ENCODE results near the gene CCDC50. TPM values are rescaled to one million over a fixed set of nuclear protein-coding genes. Genes with fewer than 3 reads are reported as not detected.

CCDC50 gene
- total RNA-seq, 1 experiment from 2014 or later: 106 TPM

DNA sequence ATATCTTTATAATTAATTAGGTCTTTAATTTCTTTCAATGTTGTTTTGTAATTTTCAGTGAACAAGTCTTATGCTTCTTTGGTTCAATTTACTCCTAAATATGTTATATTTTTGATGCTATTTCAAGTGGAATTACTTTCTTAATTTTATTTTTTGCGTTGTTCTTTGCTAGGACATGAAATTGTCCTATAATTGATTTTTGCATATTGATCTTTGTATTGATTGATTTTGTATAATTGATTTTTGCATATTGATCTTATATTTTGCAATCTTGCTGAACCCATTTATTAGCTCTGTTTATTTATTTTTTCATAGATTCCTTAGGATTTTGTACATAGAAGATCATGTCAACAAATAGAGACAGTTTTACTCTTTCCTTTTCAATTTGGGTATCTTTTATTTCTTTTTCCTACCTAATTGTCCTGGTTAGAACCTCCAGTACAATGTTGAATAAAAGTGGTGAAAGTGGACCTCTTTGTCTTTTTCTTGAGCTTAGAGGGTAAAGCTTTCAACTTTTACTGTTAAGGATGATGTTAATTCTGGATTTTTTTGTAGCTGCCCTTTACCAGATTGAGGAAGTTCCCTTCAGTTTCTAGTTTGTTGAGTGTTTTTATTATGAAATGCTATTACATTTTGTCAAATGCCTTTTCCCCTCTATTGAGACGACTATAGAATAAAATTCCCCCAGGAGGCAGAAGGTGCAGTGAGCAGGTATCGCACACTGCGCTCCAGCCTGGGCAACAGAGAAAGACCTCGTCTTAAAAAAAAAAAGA, 36.8 kb upstream of the CCDC50 start:
- no peak overlapping the region for H3K4me2 ChIP-seq
- no peaks in the 10 kb centered on the region for H3K4me1 ChIP-seq (replicated peaks; ENCODE audit: insufficient read depth)
- H3K79me2 ChIP-seq (ENCODE audit: low read depth): no peaks in the 10 kb centered on the region
- H3K27ac ChIP-seq: no peak overlapping the region
- H3K9me2 ChIP-seq (ENCODE audit: insufficient read depth): no peaks in the 10 kb centered on the region
- ChIA-PET CTCF (no interaction called here), POLR2A (ENCODE audit: unreplicated experiment) (no interaction called here)
- 0 out of 2 replicates have a peak, but pooled peaks cover 4% of the 10 kb centered on the region for H3K9me3 ChIP-seq (ENCODE audit: insufficient read depth, low read depth)
- TF ChIP-seq, protein P1, sequence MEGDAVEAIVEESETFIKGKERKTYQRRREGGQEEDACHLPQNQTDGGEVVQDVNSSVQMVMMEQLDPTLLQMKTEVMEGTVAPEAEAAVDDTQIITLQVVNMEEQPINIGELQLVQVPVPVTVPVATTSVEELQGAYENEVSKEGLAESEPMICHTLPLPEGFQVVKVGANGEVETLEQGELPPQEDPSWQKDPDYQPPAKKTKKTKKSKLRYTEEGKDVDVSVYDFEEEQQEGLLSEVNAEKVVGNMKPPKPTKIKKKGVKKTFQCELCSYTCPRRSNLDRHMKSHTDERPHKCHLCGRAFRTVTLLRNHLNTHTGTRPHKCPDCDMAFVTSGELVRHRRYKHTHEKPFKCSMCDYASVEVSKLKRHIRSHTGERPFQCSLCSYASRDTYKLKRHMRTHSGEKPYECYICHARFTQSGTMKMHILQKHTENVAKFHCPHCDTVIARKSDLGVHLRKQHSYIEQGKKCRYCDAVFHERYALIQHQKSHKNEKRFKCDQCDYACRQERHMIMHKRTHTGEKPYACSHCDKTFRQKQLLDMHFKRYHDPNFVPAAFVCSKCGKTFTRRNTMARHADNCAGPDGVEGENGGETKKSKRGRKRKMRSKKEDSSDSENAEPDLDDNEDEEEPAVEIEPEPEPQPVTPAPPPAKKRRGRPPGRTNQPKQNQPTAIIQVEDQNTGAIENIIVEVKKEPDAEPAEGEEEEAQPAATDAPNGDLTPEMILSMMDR (conservative IDR thresholded peaks at IDR 0.05): no peak
- TF ChIP-seq EZH2 (IDR thresholded peaks at IDR 0.05; ENCODE audit: low read depth): no peak
- no peaks in the 10 kb centered on the region for H4K20me1 ChIP-seq (ENCODE audit: insufficient read depth)
- no peaks in the 10 kb centered on the region for H3K27me3 ChIP-seq (ENCODE audit: insufficient read depth, low read depth)
- H3F3A ChIP-seq (ENCODE audit: insufficient read depth, low read depth): no peaks in the 10 kb centered on the region
- intact Hi-C loops (cut with micrococcal nuclease; ENCODE audit: unreplicated experiment): no loop called here
- H2AFZ ChIP-seq: no peak overlapping the region
- H3K36me3 ChIP-seq (ENCODE audit: low read depth): no peaks in the 10 kb centered on the region
- no peak overlapping the region for H3K4me3 ChIP-seq
- no TSS peak for BruUV-seq (replicated peaks)
- DNase-seq: peak in 1 of 2 experiments; percentile 13

- no TSS peak for BruUV-seq (replicated peaks)
- Histone ChIP-seq H3K27ac (no peak overlapping the region), H3K4me1 (replicated peaks; ENCODE audit: insufficient read depth) (no peaks in the 10 kb centered on the region), H3K4me3 (no peak overlapping the region), H3K9me3 (ENCODE audit: insufficient read depth, low read depth) (no peaks in the 10 kb centered on the region), H3F3A (ENCODE audit: insufficient read depth, low read depth) (no peaks in the 10 kb centered on the region), H3K79me2 (ENCODE audit: low read depth) (no peaks in the 10 kb centered on the region), H3K27me3 (ENCODE audit: insufficient read depth, low read depth) (no peaks in the 10 kb centered on the region), H3K36me3 (ENCODE audit: low read depth) (no peaks in the 10 kb centered on the region), H4K20me1 (ENCODE audit: insufficient read depth) (no peaks in the 10 kb centered on the region), H3K4me2 (no peak overlapping the region), H2AFZ (no peak overlapping the region), H3K9me2 (ENCODE audit: insufficient read depth) (no peaks in the 10 kb centered on the region)
- POLR2A ChIA-PET (ENCODE audit: unreplicated experiment): no interaction called here
- no peak for TF ChIP-seq EZH2 (IDR thresholded peaks at IDR 0.05; ENCODE audit: low read depth)
- TF ChIP-seq, protein P1 (conservative IDR thresholded peaks at IDR 0.05): no peak
- no peak for DNase-seq
- CTCF ChIA-PET: no interaction called here
- intact Hi-C loops (cut with micrococcal nuclease; ENCODE audit: unreplicated experiment): no loop called here
Measured at GRCh38 chr3:191294291-191294690, 34.9 kb upstream of the CCDC50 start.

DNA sequence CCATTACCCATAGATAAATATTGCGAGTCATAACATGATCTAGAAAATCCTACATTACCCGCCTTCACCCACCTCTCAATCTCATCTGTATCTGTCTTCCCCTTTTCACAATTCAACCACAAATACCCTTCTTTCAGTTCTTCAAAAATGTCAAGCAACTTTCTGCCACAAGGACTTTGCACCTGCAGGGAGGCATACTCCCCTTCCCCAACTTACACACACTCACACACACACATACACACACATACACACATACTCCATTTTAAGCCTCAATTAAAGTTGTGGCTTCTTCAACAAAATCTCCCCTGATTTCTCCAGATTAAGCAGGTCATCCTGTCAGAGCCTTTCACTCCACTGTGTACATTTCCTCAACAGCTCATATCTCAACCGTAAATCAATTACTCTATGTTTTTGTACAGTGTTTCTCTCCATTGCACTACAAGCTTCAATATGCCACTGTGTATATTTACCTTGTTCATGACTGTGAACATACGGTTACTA, 33.1 kb upstream of the CCDC50 start:
- H3K4me3 ChIP-seq: no peak overlapping the region
- ChIA-PET CTCF (no interaction called here), POLR2A (ENCODE audit: unreplicated experiment) (no interaction called here)
- peak in 1 of 2 experiments; percentile 21 for DNase-seq
- no peak overlapping the region for H3K27ac ChIP-seq
- no peaks in the 10 kb centered on the region for H3F3A ChIP-seq (ENCODE audit: insufficient read depth, low read depth)
- H4K20me1 ChIP-seq (ENCODE audit: insufficient read depth): no peaks in the 10 kb centered on the region
- BruUV-seq (replicated peaks): no TSS peak
- no peaks in the 10 kb centered on the region for H3K27me3 ChIP-seq (ENCODE audit: insufficient read depth, low read depth)
- H3K79me2 ChIP-seq (ENCODE audit: low read depth): no peaks in the 10 kb centered on the region
- no peaks in the 10 kb centered on the region for H3K4me1 ChIP-seq (replicated peaks; ENCODE audit: insufficient read depth)
- no peaks in the 10 kb centered on the region for H3K36me3 ChIP-seq (ENCODE audit: low read depth)
- no peak for TF ChIP-seq EZH2 (IDR thresholded peaks at IDR 0.05; ENCODE audit: low read depth)
- no peaks in the 10 kb centered on the region for H3K9me3 ChIP-seq (ENCODE audit: insufficient read depth, low read depth)
- no peak overlapping the region for H3K4me2 ChIP-seq
- no peak overlapping the region for H2AFZ ChIP-seq
- H3K9me2 ChIP-seq (ENCODE audit: insufficient read depth): no peaks in the 10 kb centered on the region
- intact Hi-C loops (cut with micrococcal nuclease; ENCODE audit: unreplicated experiment): no loop called here

Data from PC-9 (cell line).